GM12872 (cell line): Measurements from ENCODE around the gene ZNF362.

Experiments
- CTCF ChIP-seq: IDR thresholded peaks from 3 replicates; pipeline ENCODE4 v1.5.1; 2011; ENCODE audit warnings: low read depth, mild to moderate bottlenecking, low read length, moderate library complexity; ENCODE audit not compliant: insufficient read depth

Gene ZNF362

GRCh38 chr1:33299461-33300155 lies 43.3 kb downstream of the ZNF362 start:
- no peak for TF ChIP-seq CTCF

DNA sequence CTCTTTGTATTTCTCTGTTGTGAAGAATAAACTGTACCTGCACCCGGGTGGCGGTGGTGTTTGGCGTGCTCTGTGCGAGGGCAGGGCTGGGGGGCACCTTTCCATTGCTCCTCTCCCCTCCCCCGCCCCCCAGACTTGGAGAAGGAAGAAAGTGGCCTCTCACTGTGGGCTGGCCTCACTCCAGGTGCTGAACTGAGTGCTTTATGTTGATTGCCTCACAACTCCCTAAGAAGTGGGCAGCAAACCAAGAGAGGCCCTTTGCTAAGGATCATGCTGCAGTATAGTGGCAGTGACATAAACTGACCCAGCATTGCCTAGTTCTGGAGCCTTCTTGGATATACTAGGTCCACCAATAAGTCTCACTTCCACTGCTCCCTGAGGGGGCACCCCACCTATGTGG lies 44.4 kb downstream of the ZNF362 start:
- TF ChIP-seq CTCF = no peak

- TF ChIP-seq CTCF = no peak
Observed at GRCh38 chr1:33301273-33301984, 45.1 kb downstream of the ZNF362 start.

DNA sequence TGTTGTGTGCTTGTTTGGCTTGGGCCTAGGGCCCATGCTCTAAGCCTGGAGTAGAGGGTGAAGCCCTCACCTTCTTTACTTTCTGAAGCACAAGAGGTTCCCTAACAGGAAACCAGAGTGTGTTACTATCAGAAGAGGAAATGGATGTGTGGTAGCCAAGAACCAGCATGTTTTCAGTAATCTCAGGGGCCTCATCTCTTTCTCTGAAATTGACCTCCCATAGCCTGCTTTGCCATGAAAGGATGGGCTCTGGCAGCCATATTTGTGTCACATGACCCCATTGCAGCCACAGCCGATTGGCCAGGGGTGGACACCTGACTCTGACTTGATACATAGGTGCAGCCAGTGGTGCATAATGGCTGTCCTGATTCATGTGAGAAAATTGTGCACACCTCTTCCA lies 46.0 kb downstream of the ZNF362 start:
- TF ChIP-seq CTCF = no peak

DNA sequence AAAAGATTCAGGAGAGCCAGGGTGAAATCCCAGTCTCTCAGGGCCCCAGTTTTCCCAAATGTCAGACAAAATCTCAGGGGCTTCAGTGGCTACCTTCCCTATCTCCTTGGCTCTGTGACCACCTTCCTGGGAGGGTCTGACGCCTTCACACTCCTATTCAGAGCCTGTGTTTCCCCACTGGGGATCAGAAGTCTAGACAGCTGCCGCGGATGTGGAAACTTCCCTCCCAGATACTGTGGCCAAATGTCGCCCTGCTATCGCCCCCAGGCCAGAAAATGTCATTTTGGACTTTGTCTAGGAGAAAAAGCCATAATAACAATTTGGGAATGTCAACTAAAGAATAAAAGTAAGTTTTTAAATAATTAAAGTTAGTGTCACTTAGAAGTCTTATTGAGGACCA lies 48.7 kb downstream of the ZNF362 start:
- no peak for TF ChIP-seq CTCF

- no peak for TF ChIP-seq CTCF
Observed at GRCh38 chr1:33305816-33306652, 49.7 kb downstream of the ZNF362 start.
